GM18517 (cell line): ENCODE measurements around the gene MDGA2.
"Not testable (repeated sequence)": the region's sequence is repeated elsewhere in the genome, so short reads cannot be mapped to it uniquely, and the experiment has no call there.

Experiments
- ATAC-seq: cut with Tn5 transposase; IDR thresholded peaks from one replicate; pipeline ENCODE4 v1.9.1; 2021; ENCODE audit warnings: mild to moderate bottlenecking, moderate library complexity; ENCODE audit not compliant: unreplicated experiment

Gene MDGA2

DNA sequence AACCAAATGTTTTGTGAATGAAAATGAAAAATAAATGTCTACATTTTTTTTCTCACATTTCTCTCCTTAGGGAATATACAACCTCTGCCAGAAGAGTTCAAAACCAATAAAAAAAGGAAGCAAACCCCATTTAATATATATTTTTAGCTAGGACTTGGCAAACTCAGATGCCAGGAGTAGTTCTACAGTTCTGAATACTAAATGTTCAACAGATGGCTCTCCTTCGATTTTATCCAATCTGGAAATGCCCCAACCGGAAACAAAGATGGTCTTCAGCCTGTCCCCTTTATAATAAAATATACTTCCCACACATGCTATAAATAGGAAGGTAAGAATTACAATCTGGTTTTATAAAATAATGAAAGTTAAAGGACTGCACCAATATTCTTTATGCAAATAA, 330.4 kb downstream of the MDGA2 start:
- no peak for ATAC-seq

DNA sequence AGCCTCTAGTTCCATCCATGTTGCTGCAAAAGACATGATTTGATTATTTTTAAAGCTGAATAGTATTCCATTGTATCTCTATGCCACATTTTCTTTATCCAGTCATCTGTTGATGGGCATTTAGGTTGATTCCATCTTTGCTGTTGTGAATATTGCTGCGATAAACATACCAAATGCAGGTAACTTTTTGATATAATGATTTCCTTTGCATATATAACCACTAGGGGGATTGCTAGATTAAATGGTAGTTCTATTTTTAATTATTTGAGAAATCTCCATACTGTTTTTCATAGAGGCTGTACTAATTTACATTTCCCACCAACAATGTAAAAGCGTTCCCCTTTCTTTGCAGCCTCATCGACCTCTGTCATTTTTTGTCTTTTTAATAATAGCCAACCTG, 342.5 kb downstream of the MDGA2 start:
- ATAC-seq, result no peak

DNA sequence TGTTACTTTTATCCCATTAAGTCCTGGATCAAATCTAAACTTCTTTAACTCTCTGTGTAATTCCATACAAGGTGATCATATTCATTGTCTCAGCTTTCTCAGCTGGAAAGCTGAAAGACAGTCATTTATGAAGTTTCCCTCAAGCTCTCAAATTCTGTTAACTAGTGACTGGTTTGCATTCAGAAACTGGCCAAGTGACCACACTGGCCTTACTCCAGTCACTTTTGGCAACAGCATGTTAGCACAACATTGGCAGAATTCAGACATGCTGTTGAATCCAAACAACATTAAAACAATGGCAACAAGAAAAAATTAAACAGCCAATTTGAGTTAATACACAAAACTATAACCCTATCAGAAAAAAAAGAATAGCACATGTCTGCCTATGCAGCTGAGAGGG, 343.3 kb downstream of the MDGA2 start:
- no peak for ATAC-seq

DNA sequence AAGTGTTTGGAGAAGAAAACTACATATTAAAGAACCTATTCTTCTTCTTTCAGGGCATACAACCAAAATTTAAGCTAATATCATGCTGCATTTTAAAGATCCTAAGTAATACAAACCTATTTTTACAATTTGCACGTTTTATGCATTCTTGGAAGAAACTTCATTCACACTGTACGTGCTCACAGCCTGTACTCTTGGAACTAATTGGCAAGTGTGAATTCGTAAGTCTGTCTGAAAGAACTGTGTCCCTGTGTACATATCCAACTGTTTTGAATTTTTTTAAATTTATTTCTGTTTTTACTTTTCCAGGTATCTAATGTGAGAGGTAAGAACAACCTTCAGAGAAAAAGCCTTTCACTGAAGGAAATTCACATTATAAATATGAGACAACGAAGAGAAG, 347.0 kb downstream of the MDGA2 start:
- ATAC-seq, result no peak

DNA sequence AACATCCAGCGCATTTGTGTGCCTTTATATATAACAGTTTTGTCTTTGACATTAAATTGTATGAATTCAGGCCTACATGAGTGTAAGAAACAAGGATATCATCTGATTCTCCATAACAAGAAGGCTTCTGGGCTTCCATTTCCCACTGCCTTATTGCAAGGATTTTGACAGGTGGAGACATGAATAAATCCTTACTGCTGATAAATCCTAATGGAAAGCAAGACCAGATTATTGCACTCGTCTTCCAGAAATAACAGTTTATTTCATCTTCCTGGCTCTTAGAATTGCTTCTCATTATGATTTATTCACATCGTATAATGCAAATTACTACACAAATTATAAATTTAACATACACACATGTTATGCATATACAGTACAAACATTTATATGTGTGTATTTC, 348.1 kb downstream of the MDGA2 start:
- ATAC-seq, result no peak

DNA sequence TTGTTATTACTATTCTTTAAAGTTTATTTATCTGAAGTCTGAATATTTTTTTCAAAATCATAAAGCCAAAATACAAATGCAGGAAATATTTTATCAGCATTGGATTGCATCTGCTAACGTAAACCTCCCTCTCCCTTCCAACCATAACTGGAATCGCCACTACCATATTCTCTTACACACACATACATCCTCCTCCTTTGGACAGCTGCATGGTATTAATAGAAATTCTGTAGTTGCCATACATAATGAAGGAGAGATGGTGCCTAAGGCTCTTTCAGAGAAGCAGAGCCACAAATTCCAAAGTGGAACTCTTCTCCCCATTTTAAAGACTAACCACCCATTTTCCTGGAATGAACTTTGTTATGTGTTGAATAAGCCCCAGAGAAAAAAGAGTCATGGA, 352.7 kb downstream of the MDGA2 start:
- no peak for ATAC-seq

DNA sequence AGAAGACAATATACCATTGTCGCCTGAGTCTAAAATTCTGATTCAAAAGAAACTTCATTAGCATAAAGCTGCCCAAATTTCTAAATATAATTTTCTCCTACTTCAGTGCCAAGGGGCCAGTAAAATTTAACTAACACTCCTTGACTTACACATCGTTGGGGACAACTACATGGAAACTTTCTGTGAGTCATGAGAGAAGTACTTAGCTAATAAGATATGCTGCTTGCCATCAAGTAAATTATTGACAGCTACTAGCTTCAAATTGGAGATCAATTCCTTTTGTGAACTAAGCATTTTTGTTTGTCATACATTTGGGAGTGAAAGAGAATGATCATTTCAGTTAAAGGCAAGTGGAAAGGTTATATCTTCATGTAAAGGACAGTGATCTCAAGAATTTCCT, 373.3 kb downstream of the MDGA2 start:
- ATAC-seq, result no peak

DNA sequence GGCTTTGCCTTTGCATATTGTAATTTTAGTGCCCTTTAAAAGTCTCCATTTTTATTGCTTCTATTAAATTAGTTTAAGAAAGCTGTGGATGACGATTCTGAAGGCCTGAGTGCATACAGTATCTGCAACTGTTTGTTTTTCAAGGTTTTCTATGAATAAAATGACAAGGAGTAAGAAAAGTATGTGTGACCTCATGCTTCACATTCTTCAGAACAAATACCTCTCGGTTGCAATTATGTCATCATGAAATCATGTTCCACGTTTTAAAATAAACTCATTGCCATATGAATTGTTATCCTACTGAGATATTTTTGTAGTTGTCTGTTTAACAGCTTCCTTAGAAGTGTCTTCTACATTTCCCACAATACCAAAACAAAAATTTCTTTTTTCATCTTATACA, 374.6 kb downstream of the MDGA2 start:
- no peak for ATAC-seq

DNA sequence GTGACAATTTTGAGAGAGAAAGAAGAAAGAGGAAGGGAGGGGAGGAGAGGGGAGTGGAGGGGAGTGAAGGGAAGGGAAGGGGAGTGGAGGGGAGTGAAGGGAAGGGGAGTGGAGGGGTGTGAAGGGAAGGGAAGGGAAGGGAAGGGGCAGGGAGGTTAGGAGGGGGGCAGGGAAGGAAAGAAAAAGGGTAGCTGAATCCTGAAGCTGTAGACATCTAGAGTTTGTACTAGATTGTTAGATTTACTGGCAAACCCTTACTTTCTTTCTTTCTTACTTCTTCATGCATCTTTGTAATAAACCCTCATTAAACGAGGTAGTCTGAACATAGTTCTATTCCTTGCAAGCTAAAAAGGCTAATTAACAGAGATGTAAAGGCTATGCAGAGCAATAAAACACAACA, 378.0 kb downstream of the MDGA2 start:
- no peak for ATAC-seq

DNA sequence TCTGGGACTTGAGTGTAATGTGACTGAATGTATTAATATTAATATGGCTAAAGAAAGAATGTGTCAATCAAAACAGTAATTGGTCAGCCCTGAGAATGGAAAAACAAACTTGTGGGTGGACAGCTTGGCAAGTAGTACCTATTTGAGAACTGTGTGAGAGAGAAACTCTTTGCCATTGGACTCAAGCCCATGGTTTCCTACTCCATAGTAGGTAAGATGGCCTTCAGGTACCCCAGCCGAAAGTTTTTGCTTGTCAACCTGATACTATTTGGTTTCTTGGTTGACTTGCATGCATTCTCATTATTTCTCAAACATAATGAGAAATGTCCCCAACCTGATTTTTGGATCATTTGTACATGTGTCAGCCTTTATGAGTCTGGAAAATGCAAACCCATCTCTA, 391.1 kb downstream of the MDGA2 start:
- ATAC-seq, result no peak

DNA sequence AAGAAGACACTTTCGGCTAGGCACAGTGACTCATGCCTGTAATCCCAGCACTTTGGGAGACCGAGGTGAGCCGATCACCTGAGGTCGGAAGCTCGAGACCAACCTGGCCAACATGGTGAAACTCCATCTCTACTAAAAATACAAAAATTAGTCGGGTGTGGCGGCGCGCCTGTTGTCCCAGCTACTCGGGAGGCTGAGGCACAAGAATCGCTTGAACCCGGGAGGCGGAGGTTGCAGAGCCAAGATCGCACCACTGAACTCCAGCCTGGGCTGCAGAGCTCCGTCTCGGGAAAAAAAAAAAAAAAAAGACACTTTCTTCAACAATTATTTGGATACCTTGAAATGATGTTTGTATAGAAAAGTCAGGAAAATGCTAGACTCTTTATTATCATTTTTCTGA, 393.6 kb downstream of the MDGA2 start:
- ATAC-seq, result not testable (repeated sequence)

DNA sequence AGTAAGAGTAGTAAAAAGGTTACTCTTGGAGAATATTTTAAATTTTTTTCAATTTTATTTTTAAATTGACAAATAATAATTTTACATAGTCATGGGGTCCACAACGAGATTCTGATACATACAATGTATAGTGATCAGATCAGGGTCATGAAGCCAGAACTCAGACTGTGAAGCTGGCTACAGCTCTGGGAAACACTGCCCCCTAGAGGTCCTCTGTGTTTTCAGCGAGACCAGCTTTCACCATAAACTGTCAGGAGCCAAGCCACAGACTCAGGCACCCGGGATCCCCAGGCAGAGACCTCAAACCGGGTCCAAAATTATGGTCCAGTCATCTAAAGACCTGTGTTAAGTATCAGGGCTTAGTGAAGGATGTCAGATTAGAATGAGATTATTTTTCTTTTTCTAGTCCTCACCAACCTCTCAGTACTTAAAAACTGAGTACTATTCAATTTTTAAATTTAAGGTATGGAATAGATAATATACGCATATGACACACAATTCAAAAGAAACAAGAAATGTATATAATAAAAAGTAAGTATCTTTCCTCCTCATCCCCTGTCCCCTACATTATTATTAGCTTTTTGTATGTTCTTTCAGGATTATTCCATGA, 397.1 kb downstream of the MDGA2 start:
- ATAC-seq, result no peak

DNA sequence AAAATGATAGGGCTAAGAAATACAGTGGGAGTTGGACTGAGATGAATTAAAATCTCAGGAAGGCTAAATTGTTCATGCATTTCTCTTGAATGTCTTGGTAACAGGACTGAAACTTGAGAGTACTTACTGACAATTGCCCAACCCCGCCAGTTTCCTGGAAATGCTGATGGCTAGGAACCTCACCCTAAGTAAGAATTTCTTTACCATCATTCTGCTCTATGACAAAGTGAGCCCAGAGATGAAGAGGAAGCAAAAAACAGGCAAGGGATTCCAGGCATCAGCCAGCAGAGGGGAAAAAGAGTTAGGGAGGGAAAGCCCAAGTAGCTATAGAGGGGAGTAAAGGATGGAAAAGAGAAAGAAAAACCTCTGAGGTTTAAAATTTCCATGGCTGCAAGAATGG, 397.7 kb downstream of the MDGA2 start:
- ATAC-seq, result no peak

DNA sequence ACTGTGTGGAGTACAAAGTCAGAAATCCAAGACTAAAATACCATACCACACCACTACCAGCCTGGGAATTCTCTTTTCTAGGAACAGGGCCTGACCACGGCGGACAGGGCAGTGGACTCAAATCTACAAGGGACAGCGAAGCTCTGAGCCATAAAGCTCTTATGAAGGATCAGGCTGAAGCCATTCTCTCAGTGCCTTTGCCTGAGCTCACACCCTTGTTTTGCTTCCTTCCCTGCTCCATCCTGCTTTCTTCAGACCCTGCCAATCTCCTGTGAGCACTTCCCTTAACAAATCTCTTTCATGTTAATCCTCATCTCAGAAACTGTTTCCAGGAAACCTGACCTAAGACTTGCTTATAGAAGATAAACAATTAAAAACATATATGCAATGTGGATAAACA, 398.5 kb downstream of the MDGA2 start:
- no peak for ATAC-seq

DNA sequence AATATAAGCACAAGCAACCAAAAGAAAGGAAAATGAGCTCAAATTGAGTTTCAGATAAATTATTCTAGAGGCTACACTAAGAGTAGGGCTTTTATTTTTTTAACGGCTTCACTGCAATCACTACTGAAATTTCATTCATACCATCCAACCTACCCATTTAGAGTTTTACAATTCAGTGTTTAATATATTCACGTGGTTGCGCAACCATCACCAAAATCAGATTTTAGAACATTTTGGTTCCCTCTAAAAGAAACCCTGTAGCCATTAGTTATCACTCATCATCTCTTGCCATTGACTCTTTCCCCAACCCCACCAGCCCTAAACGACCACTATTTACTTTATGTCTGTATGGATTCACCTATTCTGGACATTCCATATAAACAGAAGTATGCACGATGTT, 401.5 kb downstream of the MDGA2 start:
- no peak for ATAC-seq

DNA sequence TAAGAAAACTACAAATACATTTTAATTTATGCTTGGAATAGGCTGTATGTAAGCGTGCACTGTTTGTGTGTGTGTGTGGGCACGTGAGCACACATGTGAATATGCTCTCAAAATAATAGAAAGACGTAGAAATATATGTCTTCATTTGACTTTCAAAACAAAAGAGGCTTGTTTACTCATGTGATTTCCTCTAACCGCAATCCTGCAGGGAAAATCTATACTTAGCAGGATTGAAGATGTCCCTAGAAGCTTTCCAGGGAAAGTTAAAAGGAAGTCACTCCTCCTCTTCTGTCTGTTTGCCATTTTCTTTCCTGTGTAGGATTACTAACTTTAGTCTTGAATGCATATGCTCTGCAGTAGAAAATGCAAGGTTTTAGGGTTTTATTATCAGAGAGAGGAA, 404.7 kb downstream of the MDGA2 start:
- no peak for ATAC-seq

DNA sequence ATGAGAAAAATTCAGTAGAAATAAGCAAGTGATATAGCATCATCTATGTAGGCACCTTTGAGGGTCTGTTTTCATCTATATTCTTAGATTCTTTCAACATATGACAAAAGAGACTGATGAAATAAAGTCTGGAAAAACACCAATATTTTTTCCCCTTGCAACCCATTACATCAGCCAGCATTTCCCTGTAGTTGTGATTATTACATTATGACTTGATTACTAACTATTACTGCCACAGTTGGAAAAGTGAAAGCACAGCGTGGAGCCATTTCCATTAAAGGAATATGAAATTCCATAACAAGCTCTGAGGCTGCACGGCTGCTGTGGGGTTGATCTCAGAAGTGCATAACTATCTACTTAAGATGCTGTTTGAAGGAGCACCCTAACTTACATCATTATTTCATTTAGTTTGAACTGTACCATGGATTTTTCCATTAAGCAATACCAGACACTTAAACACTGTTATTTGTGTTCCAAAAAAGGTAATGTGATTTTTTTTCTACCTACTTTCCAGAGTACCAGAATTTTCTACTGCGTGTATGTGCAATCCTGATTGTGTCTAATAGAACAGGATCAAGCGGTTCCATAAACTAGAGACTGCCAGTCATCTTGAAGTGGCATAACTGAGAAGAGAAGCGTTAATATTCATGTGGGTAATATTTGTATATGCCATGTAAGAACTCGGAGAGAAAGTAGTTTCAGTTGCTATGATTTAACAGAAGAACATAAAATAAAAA, 405.5 kb downstream of the MDGA2 start:
- no peak for ATAC-seq

DNA sequence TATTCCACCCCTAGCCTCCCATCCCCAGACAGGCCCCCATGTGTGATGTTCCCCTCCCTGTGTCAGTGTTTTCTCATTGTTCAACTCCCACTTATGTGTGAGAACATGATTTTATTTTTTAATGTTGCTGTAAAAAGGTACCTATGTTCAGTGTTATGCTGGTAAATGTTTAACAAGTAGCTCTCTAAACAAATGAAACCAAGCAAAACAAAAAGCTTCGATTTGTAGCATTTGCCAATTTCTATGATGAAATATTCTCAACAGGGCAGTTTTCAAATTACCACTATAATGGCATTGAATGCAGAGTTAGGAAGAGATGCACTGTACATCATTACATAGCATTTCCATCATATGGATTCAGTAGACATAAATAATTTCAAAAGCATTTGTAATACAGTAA, 410.6 kb downstream of the MDGA2 start:
- ATAC-seq, result no peak

DNA sequence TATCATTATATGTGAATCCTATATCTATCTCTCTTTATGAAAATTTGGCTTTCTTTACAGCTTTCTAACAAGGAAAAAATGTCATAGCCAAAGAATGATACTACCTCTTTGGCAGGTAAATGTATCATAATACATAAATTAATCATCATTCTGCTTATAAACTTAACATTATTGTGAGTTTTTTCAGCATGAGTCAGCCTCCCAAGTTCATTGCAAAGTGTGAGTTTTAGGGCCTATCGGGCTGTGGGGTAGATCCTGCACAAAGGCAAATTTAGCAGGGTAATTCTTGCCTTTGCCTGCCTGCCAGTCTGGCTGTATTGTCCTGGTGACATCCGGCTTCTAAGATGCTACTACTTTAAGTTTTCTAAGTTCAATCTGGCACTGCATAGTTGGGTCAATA, 412.6 kb downstream of the MDGA2 start:
- ATAC-seq, result no peak

DNA sequence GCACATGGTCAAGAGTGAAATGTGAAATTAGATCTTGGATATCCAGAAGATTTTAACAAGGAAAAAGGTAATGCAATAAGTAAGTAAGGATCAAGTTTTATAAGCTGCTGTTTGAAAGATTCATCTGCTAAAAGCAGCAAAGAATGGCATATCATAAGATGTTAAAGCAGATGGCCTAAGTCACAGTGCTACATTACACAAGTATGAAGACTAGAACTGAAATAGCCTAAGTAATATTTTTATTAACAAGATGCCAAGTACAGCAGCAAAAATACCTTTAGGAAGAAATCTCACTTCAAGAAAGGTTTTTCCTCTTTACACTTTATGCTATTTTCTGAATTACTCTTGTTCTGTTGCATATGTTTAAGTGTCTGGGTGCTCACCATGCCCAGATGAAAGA, 414.1 kb downstream of the MDGA2 start:
- no peak for ATAC-seq

DNA sequence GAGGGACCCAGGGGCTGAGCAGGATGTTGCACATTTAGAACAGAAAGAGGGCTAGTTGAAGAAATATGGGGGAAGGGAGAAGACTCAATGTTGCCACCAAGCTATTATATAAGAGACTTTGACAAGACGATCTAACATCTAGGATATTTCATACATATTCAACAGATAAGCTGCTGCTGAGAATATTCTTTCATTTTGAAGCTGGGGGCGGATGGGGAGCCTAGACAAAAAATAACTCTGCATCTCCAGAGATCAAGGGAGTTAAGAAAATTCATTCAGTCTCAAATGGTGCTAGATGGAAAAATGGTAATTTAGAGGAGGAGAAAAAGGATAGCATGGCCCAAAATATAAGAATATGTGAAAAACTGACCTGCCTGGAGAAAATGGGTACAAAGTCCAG, 415.6 kb downstream of the MDGA2 start:
- ATAC-seq, result no peak

DNA sequence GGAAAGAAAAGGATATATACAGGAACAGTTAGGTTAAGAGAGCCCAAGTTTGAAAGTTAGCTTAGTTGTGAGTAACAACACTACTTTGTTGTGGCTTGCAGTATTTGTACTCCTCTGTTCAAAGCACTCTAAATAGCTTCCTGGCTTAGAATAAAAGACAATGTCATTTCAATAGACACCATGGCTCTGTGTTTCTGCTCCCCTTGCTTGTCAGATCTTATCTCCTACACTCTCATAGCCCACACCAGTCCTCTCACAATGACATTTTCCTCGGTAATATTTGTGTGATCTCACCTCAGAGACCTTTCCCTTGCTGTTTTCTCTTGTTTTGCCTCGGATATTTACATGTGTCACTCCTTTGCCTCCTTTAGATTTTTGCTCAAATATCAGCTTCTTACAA, 418.4 kb downstream of the MDGA2 start:
- no peak for ATAC-seq

DNA sequence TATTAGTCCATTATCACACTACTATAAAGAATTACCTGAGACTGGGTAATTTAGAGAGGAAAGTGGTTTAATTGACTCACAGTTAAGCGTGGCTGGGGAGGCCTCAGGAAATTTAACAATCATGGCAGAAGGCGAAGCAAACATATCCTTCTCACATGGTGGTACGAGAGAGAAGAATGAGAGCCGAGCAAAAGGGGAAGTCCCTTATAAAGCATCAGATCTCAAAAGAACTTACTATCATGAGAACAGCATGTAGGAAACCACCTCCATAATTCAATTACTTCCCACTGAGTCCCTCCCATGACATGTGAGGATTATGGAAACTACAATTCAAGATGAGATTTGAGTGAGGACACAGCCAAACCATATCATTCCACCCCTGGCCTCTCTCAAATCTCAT, 422.6 kb downstream of the MDGA2 start:
- no peak for ATAC-seq
